ENCODE results near the gene MUS81.

The MUS81 gene

DNA sequence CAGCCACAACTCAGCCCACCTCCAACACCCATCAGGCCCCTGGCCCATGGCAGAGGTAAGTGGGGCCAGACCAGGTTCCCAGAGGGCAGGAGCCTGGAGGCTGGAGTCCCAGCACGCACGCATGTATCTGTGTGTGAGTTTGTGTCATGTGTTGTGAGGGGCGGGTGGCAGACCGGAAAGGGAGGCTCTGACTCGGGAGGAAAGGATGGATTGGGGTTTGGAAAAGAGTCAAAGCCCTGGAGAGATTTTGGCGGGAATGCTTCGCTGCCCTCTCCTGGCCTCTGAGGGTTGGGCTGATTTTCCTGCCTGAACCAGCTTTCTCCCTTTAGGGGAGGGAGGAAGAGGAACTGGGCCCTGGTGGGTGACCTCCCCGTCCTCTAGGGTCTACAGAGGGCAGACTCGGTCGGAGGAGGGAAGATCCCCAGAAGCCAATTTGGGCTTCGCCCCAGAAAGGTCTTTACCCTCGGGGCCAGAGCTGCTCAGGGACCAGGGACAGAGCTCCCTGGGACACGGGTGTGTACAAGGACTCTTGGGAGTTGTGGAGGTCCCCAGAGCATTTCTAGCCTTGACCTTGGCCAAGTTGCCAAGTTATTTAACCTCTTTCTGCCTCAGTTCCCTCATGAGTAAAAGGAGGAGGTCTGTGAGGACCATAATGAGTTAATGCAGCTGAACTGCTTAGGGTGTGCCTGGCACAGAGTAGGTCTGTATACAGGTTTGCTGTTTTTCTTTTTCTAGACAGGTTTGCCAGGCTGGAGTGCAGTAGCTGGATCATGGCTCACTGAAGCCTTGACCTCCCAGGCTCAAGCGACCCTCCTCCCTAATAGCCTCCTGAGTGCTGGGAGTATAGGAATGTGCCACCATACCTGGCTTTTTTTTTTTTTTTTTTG is 51.7 kb downstream of the MUS81 start:
- no peaks in the 10 kb centered on the region for H3K27me3 ChIP-seq (ENCODE audit: insufficient read depth, insufficient read length)
- H3K36me3 ChIP-seq (ENCODE audit: insufficient read depth, insufficient read length, low read length), result peaks cover 3% of the 10 kb centered on the region
- DNase-seq (ENCODE audit: low read depth, low spot score), result peak; percentile 64
- TF ChIP-seq SUZ12 (IDR thresholded peaks at IDR 0.05; ENCODE audit: extremely low read depth, insufficient read depth, insufficient read length) (no peak), YY1 (IDR thresholded peaks at IDR 0.05; ENCODE audit: insufficient read depth, insufficient read length) (no peak), ZNF274 (IDR thresholded peaks at IDR 0.05; ENCODE audit: low read depth, low read length) (no peak)
- H3K4me1 ChIP-seq (ENCODE audit: insufficient read depth, insufficient read length), result peaks cover 24% of the 10 kb centered on the region
- H3K9me3 ChIP-seq (ENCODE audit: insufficient read depth, low read length), result no peaks in the 10 kb centered on the region
- no peak overlapping the region for H3K4me3 ChIP-seq (ENCODE audit: insufficient read length, low read depth)
- peak overlapping the region; percentile 71 for H3K9ac ChIP-seq (ENCODE audit: insufficient read length, low read depth)

DNA sequence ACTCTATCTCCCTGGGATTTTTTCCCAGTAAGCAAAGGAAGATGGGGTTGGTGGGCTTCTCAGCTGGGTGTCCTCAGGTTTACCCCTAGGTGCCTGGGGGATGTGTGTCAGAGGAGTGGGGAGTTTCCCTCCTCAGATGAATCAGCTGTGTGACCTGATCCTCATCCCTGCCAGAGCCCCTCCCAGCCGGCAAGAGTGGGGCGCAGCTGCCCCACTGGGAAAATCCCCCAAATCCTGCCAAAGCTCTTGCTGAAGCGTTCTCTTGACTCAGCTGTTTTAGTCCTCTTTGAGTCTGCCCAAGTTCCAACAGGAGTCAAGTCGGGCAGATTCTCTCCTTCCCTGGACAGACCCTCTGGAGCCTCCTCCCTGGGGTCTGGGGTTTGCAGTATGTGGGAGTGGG is 52.6 kb downstream of the MUS81 start:
- H3K4me1 ChIP-seq (ENCODE audit: insufficient read depth, insufficient read length), result peaks cover 33% of the 10 kb centered on the region
- no peak overlapping the region for H3K4me3 ChIP-seq (ENCODE audit: insufficient read length, low read depth)
- no peaks in the 10 kb centered on the region for H3K9me3 ChIP-seq (ENCODE audit: insufficient read depth, low read length)
- no peak for TF ChIP-seq ZNF274 (IDR thresholded peaks at IDR 0.05; ENCODE audit: low read depth, low read length)
- TF ChIP-seq YY1 (IDR thresholded peaks at IDR 0.05; ENCODE audit: insufficient read depth, insufficient read length), result no peak
- TF ChIP-seq SUZ12 (IDR thresholded peaks at IDR 0.05; ENCODE audit: extremely low read depth, insufficient read depth, insufficient read length), result no peak
- peak overlapping the region; percentile 53 for H3K9ac ChIP-seq (ENCODE audit: insufficient read length, low read depth)
- no peaks in the 10 kb centered on the region for H3K27me3 ChIP-seq (ENCODE audit: insufficient read depth, insufficient read length)
- no peak for DNase-seq (ENCODE audit: low read depth, low spot score)
- H3K36me3 ChIP-seq (ENCODE audit: insufficient read depth, insufficient read length, low read length), result peaks cover 12% of the 10 kb centered on the region

DNA sequence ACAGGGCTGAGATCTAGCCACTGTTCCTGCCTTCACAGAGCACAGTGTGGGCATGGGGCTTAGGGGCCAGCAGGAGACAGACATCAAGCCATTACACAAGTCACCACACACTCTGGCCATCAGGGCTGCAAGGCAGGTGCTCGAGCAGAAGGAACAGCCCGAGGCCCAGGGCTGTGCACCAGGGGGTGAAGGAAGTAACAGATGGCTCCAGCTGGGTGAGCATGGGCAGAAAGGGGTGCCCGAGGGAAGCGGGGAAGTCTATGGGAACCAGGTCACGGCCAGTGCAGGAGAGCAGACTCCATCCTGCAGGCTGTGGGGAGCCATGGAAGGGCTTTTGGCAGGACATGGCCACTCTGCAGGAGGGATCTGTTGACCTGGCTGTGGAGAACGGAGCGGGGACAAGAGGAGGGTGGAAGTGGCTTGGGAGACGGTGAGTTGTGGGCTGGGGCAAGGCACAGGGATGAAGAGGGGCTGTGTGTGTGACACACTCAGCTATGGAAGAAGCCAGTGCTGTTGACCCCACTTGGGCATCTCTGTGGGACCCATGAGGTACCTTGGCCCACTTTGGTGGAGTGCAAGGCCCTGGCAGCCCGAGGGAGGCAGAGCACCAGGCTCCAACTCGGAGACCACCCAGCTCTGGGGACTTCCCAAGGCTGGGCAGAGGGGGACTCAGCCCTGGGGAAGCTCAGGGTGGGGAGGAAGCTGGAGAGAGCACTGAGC is 55.0 kb downstream of the MUS81 start:
- Histone ChIP-seq H3K4me1 (ENCODE audit: insufficient read depth, insufficient read length) (peaks cover 37% of the 10 kb centered on the region), H3K9me3 (ENCODE audit: insufficient read depth, low read length) (no peaks in the 10 kb centered on the region), H3K4me3 (ENCODE audit: insufficient read length, low read depth) (no peak overlapping the region), H3K36me3 (ENCODE audit: insufficient read depth, insufficient read length, low read length) (peaks cover 18% of the 10 kb centered on the region), H3K9ac (ENCODE audit: insufficient read length, low read depth) (peak overlapping the region; percentile 61), H3K27me3 (ENCODE audit: insufficient read depth, insufficient read length) (no peaks in the 10 kb centered on the region)
- no peak for DNase-seq (ENCODE audit: low read depth, low spot score)
- TF ChIP-seq YY1 (IDR thresholded peaks at IDR 0.05; ENCODE audit: insufficient read depth, insufficient read length) (no peak), SUZ12 (IDR thresholded peaks at IDR 0.05; ENCODE audit: extremely low read depth, insufficient read depth, insufficient read length) (no peak), ZNF274 (IDR thresholded peaks at IDR 0.05; ENCODE audit: low read depth, low read length) (no peak)

DNA sequence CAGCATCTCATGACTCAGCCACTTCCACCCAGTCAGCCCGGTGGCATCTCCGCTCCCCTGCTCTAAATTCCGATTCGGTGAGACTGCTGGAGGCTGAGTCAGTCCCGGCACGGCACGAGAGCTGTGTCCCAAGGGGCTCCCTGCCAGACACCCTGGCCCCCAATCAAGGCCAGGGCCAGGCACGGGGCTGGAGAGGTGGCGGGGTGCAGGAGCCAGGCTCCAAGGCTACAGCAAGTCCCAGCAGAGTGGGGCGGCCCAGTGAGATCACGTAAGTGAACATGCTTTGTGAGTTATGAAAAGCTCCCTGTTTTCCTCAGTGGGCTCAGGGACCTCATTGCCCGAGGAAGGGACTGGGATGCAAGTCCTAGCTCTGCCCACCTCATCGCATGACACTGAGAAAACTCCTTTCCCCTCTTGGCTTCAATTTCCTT is 55.6 kb downstream of the MUS81 start:
- H3K4me1 ChIP-seq (ENCODE audit: insufficient read depth, insufficient read length), result peaks cover 42% of the 10 kb centered on the region
- peak; percentile 62 for DNase-seq (ENCODE audit: low read depth, low spot score)
- peaks cover 6% of the 10 kb centered on the region for H3K27me3 ChIP-seq (ENCODE audit: insufficient read depth, insufficient read length)
- no peak for TF ChIP-seq SUZ12 (IDR thresholded peaks at IDR 0.05; ENCODE audit: extremely low read depth, insufficient read depth, insufficient read length)
- no peak for TF ChIP-seq YY1 (IDR thresholded peaks at IDR 0.05; ENCODE audit: insufficient read depth, insufficient read length)
- no peak for TF ChIP-seq ZNF274 (IDR thresholded peaks at IDR 0.05; ENCODE audit: low read depth, low read length)
- peak overlapping the region; percentile 61 for H3K9ac ChIP-seq (ENCODE audit: insufficient read length, low read depth)
- peaks cover 24% of the 10 kb centered on the region for H3K36me3 ChIP-seq (ENCODE audit: insufficient read depth, insufficient read length, low read length)
- H3K9me3 ChIP-seq (ENCODE audit: insufficient read depth, low read length), result no peaks in the 10 kb centered on the region
- H3K4me3 ChIP-seq (ENCODE audit: insufficient read length, low read depth), result no peak overlapping the region

All from NT2/D1 (cell line).